HepG2 (cell line): ENCODE measurements around the gene KRT14. TPM values are rescaled to one million over a fixed set of nuclear protein-coding genes. Genes with fewer than 3 reads are reported as not detected.
"Not testable (repeated sequence)": the region's sequence is repeated elsewhere in the genome, so short reads cannot be mapped to it uniquely, and the experiment has no call there.

Experiments used
- ATAC-seq: fragments of 200-7000 bp; cut with Tn5 transposase; 3 replicates; pipeline ENCODE4 v1.9.1; 2020; ENCODE audit warnings: mild to moderate bottlenecking, moderate library complexity
- BruUV-seq: library from RNA; stranded (reverse); fragments of 400-500 nt; replicated peaks from 2 replicates; lab custom pipeline; 2021; lab: Mats Ljungman, UMichigan
- CTCF ChIA-PET: fragments of 300-600 bp; formaldehyde crosslinking; extraction: SDS; loops from one replicate; lab custom pipeline; 2021; ENCODE audit warnings: low total read pairs, inconsistent platforms, low intra/inter-chr PET ratio; lab: Yijun Ruan, JAX
- POLR2A ChIA-PET: fragments of 350-600 bp; sonication (Branson Sonifier 250); formaldehyde crosslinking; loops from one replicate; lab custom pipeline; 2020; ENCODE audit warnings: antibody characterized with exemption, inconsistent platforms; lab: Yijun Ruan, JAX
- DNase-seq: peaks from one replicate; pipeline ENCODE4 v3.0.0-alpha.2; 2015; ENCODE audit warnings: low spot score
- FAIRE-seq: peaks from 3 replicates; lab custom pipeline; 2011; peaks lifted over from hg19 to GRCh38; lab: Jason Lieb, UNC
- H2AFZ ChIP-seq: one replicate; pipeline ENCODE4 v1.6.1; 2011; ENCODE audit warnings: low read length, inconsistent platforms
- H3K27ac ChIP-seq: fragments of 300-600 bp; 3 replicates; pipeline ENCODE4 v1.8.0; 2011; ENCODE audit warnings: mixed run types, mild to moderate bottlenecking, mixed read lengths, low read length, inconsistent platforms; ENCODE audit not compliant: insufficient read depth; ENCODE audit errors: extremely low read length
- H3K27me3 ChIP-seq, 2 experiments: fragments of 200-600 bp in 1 of 2; 2 replicates in 1 of 2; 3 replicates in 1 of 2; pipeline versions ENCODE4 v1.6.0 to v1.8.0; 2011; ENCODE audit warnings: low read length in 2 of 2, mild to moderate bottlenecking in 2 of 2, moderate library complexity in 2 of 2, inconsistent platforms in 1 of 2; ENCODE audit not compliant: insufficient read depth in 2 of 2, control insufficient read depth in 1 of 2
- H3K36me3 ChIP-seq, 2 experiments: fragments of 200-600 bp in 1 of 2; replicated peaks in 1 of 2; 2 replicates in 1 of 2; 3 replicates in 1 of 2; pipeline versions ENCODE4 v1.5.1 to v1.8.0; 2011; ENCODE audit warnings: low read length in 2 of 2, inconsistent platforms in 1 of 2; ENCODE audit not compliant: insufficient read depth in 2 of 2, control insufficient read depth in 1 of 2
- H3K4me1 ChIP-seq: 2 replicates; pipeline ENCODE4 v1.5.1; 2012; ENCODE audit warnings: low read length, inconsistent platforms; ENCODE audit not compliant: insufficient read depth
- H3K4me2 ChIP-seq: 2 replicates; pipeline ENCODE4 v1.6.0; 2011; ENCODE audit warnings: low read depth, low read length, inconsistent platforms
- H3K4me3 ChIP-seq, 3 experiments: fragments of 200-600 bp in 1 of 3; sonication (generic), shearing (Covaris generic) in 1 of 3; replicated peaks in 1 of 3; 2 replicates each; pipeline ENCODE4 v1.5.1; 2011 to 2016; ENCODE audit warnings: low read length in 3 of 3, inconsistent platforms in 2 of 3, low read depth in 2 of 3, mild to moderate bottlenecking in 2 of 3, control low read depth in 1 of 3, mixed read lengths in 1 of 3; ENCODE audit not compliant: insufficient read depth in 1 of 3
- H3K79me2 ChIP-seq: one replicate; pipeline ENCODE4 v1.6.1; 2011; ENCODE audit warnings: low read length, inconsistent platforms; ENCODE audit not compliant: insufficient read depth
- H3K9ac ChIP-seq: 2 replicates; pipeline ENCODE4 v1.6.0; 2011; ENCODE audit warnings: mild to moderate bottlenecking, low read depth, low read length, inconsistent platforms; ENCODE audit not compliant: insufficient read depth
- H3K9me3 ChIP-seq: 2 replicates; pipeline ENCODE4 v1.5.1; 2012; ENCODE audit warnings: mild to moderate bottlenecking, low read length
- H4K20me1 ChIP-seq: 2 replicates; pipeline ENCODE4 v1.6.0; 2011; ENCODE audit warnings: inconsistent platforms, mild to moderate bottlenecking, low read length, moderate library complexity; ENCODE audit not compliant: insufficient read depth
- HMGA1 ChIP-seq: sonication (generic); formaldehyde crosslinking; conservative IDR thresholded peaks from 2 replicates; pipeline ENCODE4 v1.4.0; 2020; ENCODE audit warnings: missing genetic modification reagents
- HNRNPH1 ChIP-seq: fragments of 200-400 bp; formaldehyde crosslinking; optimal IDR thresholded peaks from 2 replicates; pipeline ENCODE3; 2017; ENCODE audit warnings: mild to moderate bottlenecking, low read depth, low read length
- ZFP82 ChIP-seq: sonication (generic); formaldehyde crosslinking; IDR thresholded peaks from 2 replicates; pipeline ENCODE4 v1.5.1; 2020; ENCODE audit warnings: mild to moderate bottlenecking, missing genetic modification reagents, borderline replicate concordance
- WGBS: methylation state at CpG from one replicate; pipeline ENCODE4 v1.1.6; 2017; ENCODE audit warnings: low lambda C conversion rate; 5-methylcytosine and 5-hydroxymethylcytosine counted together
- in situ Hi-C: cut with HindIII; loops from 2 replicates; pipeline ENCODE4 v1.10.0; 2017; ENCODE audit warnings: low pct_unique_long_range_greater_than_20kb; ENCODE audit not compliant: extremely low pct_ligation_motif_present
- intact Hi-C: fragments of 100-400 bp; cut with micrococcal nuclease; formaldehyde crosslinking; loops from one replicate; pipeline ENCODE4 v1.10.0; 2022; ENCODE audit not compliant: unreplicated experiment
- polyA plus RNA-seq, 8 experiments: library from polyadenylated mRNA; depleted of rRNA in 3 of 8; stranded (reverse) in 7 of 8; unstranded in 1 of 8; fragments of >200 nt; fragmentation: Illumina TruSeq in 4 of 8; extraction: Trizol in 4 of 8; gene quantifications; 2 replicates each; pipeline versions ENCODE4 v1.2.1 to v1.2.3, GENCODE V29; 2011 to 2016; ENCODE audit warnings: low read depth in 4 of 8, missing spikeins in 1 of 8, mixed read lengths in 1 of 8; ENCODE audit not compliant: insufficient read depth in 1 of 8
- total RNA-seq, 5 experiments: library from RNA; depleted of rRNA; stranded (reverse); fragments of >200 nt; fragmentation: Illumina TruSeq; extraction: Trizol; gene quantifications; 2 replicates each; pipeline ENCODE4 v1.2.3, GENCODE V29; 2016; ENCODE audit warnings: low read depth in 1 of 5
- TF ChIP-seq, protein P1 (sequence below): sonication (generic); formaldehyde crosslinking; IDR thresholded peaks from 2 replicates; pipeline ENCODE4 v1.5.0; 2020; ENCODE audit warnings: mild to moderate bottlenecking, missing genetic modification reagents, moderate library complexity
- TF ChIP-seq, protein P2 (sequence below): sonication (generic); formaldehyde crosslinking; IDR thresholded peaks from 2 replicates; pipeline ENCODE4 v1.4.0; 2020; ENCODE audit warnings: missing genetic modification reagents

Gene KRT14
- total and polyA plus RNA-seq, 2 of the 13 experiments (the other 11 are each of a cell fraction or from before 2014, with no cell fraction given), result 0.09 TPM; not detected in 1

DNA sequence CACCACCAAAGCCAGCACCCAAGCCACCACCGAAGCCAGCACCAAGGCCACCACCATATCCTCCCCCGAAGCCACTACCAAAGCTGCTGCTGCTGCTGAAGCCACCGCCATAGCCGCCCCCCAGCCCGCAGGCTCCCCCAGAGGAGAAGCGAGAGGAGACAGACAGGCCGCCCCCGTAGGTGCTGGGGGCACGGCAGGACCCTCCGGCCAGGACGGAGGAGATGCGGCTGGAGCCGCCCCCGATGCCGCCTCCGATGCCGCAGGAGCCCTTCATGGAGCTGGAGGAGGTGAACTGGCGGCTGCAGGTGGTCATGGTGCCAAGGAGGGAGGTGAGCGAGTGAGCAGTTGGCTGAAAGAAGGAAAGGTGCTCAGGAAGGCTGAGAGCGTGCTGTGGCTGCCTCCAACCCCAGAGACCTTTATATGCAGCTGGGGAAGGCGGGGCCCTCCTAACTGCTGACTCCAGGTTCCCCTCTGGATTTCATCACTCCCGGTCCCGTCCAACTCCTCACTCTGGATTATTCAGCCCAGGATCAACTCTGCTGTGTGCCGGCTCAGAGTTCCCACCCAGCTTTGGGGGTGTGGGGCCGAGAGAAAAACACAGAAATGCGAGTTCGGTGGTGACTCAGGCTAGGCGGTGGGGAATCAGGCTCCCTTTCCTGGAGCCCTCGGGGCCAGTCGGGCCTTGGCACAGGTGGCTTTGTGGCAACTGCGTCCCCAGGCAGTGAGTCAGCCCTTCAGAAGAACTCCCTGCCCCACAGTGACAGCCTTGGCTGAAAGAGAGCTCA is 25.9 kb upstream of the KRT14 start, which contains the start of gene KRT16:
Gene KRT16, minus strand, starts transcription at position 392 of the 785 bp plus-strand sequence. Its CDS starts 79 bp downstream, at position 313.
- H3K9me3 ChIP-seq, H3K9ac ChIP-seq, BruUV-seq, H3K4me1 ChIP-seq, H3K4me2 ChIP-seq, H2AFZ ChIP-seq, ATAC-seq, CTCF ChIA-PET, intact Hi-C loops, H3K27ac ChIP-seq, H3K4me3 ChIP-seq, DNase-seq, H3K79me2 ChIP-seq, H3K36me3 ChIP-seq, H4K20me1 ChIP-seq, POLR2A ChIA-PET, FAIRE-seq, in situ Hi-C loops: not testable (repeated sequence)
- H3K27me3 ChIP-seq, result peaks cover 4 to 55% of the 10 kb centered on the region in 2 experiments; a peak in 4 of 5 replicates
- 34% methylated on average over 22 of the region's 31 CpGs for WGBS

DNA sequence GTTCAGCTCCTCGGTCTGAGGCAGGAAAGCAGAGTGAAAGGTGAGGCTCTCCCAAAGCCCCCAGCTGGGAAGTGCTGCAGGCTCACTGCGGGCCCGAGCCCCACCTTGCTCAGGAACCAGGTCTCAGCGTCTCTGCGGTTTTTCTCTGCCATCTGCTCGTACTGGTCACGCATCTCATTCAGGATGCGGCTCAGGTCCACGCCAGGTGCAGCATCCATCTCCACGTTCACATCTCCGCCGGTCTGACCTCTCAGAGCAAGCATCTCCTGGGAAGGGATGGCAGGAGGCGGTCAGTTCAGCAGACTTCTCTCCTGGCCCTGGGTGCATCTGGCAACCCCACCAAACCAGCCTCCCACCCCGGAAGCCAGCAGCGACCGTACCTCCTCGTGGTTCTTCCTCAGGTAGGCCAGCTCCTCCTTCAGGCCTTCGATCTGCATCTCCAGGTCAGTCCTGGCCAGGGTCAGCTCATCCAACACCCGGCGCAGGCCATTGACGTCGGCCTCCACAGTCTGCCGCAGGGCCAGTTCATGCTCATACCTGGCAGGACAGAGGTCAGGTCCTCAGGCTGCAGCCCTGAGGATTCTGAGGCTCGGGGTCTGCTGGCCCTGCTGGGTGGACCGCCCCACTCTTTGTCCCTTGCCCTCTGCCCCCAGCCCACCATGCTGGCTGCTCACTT is 24.4 kb upstream of the KRT14 start:
- Histone ChIP-seq H3K27ac (no peak overlapping the region), H3K27me3 (peaks cover 3 to 44% of the 10 kb centered on the region in 2 experiments; a peak in 4 of 5 replicates), H3K4me3 (no peak overlapping the region), H2AFZ (no peak overlapping the region), H3K9ac (no peak overlapping the region), H3K36me3 (no peaks in the 10 kb centered on the region), H3K79me2 (no peaks in the 10 kb centered on the region), H3K9me3 (peaks cover 13% of the 10 kb centered on the region), H3K4me1 (no peaks in the 10 kb centered on the region), H3K4me2 (no peak overlapping the region), H4K20me1 (no peaks in the 10 kb centered on the region)
- POLR2A ChIA-PET, result no interaction called here
- intact Hi-C loops, result no loop called here
- CTCF ChIA-PET, result interaction anchor here (1.2 to 2.6 kb wide), 2 partner anchors 36 to 52 kb away, joined by 4 to 10 read pairs; no protein-coding TSS in a partner anchor
- ATAC-seq (no peak), FAIRE-seq (no peak), DNase-seq (no peak)
- no peak for TF ChIP-seq HNRNPH1
- no peak for TF ChIP-seq ZFP82 (CRISPR knock-in tag)
- TF ChIP-seq, protein P1, sequence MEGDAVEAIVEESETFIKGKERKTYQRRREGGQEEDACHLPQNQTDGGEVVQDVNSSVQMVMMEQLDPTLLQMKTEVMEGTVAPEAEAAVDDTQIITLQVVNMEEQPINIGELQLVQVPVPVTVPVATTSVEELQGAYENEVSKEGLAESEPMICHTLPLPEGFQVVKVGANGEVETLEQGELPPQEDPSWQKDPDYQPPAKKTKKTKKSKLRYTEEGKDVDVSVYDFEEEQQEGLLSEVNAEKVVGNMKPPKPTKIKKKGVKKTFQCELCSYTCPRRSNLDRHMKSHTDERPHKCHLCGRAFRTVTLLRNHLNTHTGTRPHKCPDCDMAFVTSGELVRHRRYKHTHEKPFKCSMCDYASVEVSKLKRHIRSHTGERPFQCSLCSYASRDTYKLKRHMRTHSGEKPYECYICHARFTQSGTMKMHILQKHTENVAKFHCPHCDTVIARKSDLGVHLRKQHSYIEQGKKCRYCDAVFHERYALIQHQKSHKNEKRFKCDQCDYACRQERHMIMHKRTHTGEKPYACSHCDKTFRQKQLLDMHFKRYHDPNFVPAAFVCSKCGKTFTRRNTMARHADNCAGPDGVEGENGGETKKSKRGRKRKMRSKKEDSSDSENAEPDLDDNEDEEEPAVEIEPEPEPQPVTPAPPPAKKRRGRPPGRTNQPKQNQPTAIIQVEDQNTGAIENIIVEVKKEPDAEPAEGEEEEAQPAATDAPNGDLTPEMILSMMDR, result no peak
- no peak for TF ChIP-seq HMGA1 (CRISPR knock-in tag)
- TF ChIP-seq, protein P2, sequence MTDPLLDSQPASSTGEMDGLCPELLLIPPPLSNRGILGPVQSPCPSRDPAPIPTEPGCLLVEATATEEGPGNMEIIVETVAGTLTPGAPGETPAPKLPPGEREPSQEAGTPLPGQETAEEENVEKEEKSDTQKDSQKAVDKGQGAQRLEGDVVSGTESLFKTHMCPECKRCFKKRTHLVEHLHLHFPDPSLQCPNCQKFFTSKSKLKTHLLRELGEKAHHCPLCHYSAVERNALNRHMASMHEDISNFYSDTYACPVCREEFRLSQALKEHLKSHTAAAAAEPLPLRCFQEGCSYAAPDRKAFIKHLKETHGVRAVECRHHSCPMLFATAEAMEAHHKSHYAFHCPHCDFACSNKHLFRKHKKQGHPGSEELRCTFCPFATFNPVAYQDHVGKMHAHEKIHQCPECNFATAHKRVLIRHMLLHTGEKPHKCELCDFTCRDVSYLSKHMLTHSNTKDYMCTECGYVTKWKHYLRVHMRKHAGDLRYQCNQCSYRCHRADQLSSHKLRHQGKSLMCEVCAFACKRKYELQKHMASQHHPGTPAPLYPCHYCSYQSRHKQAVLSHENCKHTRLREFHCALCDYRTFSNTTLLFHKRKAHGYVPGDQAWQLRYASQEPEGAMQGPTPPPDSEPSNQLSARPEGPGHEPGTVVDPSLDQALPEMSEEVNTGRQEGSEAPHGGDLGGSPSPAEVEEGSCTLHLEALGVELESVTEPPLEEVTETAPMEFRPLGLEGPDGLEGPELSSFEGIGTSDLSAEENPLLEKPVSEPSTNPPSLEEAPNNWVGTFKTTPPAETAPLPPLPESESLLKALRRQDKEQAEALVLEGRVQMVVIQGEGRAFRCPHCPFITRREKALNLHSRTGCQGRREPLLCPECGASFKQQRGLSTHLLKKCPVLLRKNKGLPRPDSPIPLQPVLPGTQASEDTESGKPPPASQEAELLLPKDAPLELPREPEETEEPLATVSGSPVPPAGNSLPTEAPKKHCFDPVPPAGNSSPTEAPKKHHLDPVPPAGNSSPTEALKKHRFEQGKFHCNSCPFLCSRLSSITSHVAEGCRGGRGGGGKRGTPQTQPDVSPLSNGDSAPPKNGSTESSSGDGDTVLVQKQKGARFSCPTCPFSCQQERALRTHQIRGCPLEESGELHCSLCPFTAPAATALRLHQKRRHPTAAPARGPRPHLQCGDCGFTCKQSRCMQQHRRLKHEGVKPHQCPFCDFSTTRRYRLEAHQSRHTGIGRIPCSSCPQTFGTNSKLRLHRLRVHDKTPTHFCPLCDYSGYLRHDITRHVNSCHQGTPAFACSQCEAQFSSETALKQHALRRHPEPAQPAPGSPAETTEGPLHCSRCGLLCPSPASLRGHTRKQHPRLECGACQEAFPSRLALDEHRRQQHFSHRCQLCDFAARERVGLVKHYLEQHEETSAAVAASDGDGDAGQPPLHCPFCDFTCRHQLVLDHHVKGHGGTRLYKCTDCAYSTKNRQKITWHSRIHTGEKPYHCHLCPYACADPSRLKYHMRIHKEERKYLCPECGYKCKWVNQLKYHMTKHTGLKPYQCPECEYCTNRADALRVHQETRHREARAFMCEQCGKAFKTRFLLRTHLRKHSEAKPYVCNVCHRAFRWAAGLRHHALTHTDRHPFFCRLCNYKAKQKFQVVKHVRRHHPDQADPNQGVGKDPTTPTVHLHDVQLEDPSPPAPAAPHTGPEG (CRISPR knock-in tag), result no peak
- in situ Hi-C loops, result no loop called here
- no TSS peak for BruUV-seq
- whole genome bisulfite sequencing, result 32% methylated on average over 23 of the region's 25 CpGs
